ENCODE data around the gene ETS1. TPM values are rescaled to one million over a fixed set of nuclear protein-coding genes. Genes with fewer than 3 reads are reported as not detected.
A peak's percentile ranks its signal among the peaks of the same experiment; 100 is the strongest.

Gene ETS1
- polyA plus RNA-seq, 2 of the 4 experiments (the other 2 are of a cell fraction), result 14.5 to 18.8 TPM

- ATAC-seq, result peak; percentile 91 to 95
These were observed 43.2 kb upstream of the ETS1 start for GRCh38 chr11:128630367-128631230.

GRCh38 chr11:128629516-128630106 lies 42.3 kb upstream of the ETS1 start:
- TF ChIP-seq RCOR1 (IDR thresholded peaks at IDR 0.05; ENCODE audit: low read depth, low read length) (no peak), FOXS1 (CRISPR knock-in tag; IDR thresholded peaks at IDR 0.05) (no peak), RNF2 (IDR thresholded peaks at IDR 0.05; ENCODE audit: borderline replicate concordance, low read depth) (no peak), HEYL (CRISPR knock-in tag; IDR thresholded peaks at IDR 0.05) (no peak), HOXA7 (CRISPR knock-in tag; IDR thresholded peaks at IDR 0.05) (no peak), BHLHE40 (IDR thresholded peaks at IDR 0.05; ENCODE audit: low read depth, low read length) (no peak), MAZ (IDR thresholded peaks at IDR 0.05; ENCODE audit: borderline replicate concordance, low read depth, low read length) (no peak), HOXB5 (CRISPR knock-in tag; IDR thresholded peaks at IDR 0.05) (no peak), ZC3H11A (IDR thresholded peaks at IDR 0.05) (no peak), PBX3 (IDR thresholded peaks at IDR 0.05) (no peak), REST (IDR thresholded peaks at IDR 0.05) (no peak), ZSCAN20 (CRISPR knock-in tag; IDR thresholded peaks at IDR 0.05) (no peak), HES2 (IDR thresholded peaks at IDR 0.05) (no peak), GATA3 (IDR thresholded peaks at IDR 0.05; ENCODE audit: borderline replicate concordance) (no peak), POLR2A (IDR thresholded peaks at IDR 0.05; ENCODE audit: low read length) (no peak), CBX8 (IDR thresholded peaks at IDR 0.05) (no peak), CHD2 (IDR thresholded peaks at IDR 0.05; ENCODE audit: low read length, partially characterized antibody) (no peak), FOSB (CRISPR knock-in tag; IDR thresholded peaks at IDR 0.05) (no peak)
- no peak for DNase-seq (ENCODE audit: low read depth in 1 of 2, low spot score in 1 of 2)
- 63% methylated on average over 5 of the region's 6 CpGs for WGBS (ENCODE audit: missing lambda C conversion rate)
- ChIA-PET CTCF (interaction anchor here (0.6 to 7.8 kb wide), 27 partner anchors 9 to 471 kb away, joined by 3 to 156 read pairs (median 4); no protein-coding TSS in a partner anchor), POLR2A (interaction anchor here (0.6 kb wide), 1 partner anchor 459 kb away, joined by 6 read pairs; no protein-coding TSS in a partner anchor)
- Histone ChIP-seq H3K27ac (peak overlapping the region; percentile 43 to 56; a peak in 4 of 6 replicates), H3K4me3 (no peak overlapping the region), H3K9me3 (no peaks in the 10 kb centered on the region), H3K4me1 (peaks cover 11% of the 10 kb centered on the region; the same call in 2 of the 3 replicates), H3K4me2 (no peak overlapping the region)
- FAIRE-seq, result no peak
- ATAC-seq, result no peak

More at GRCh38 chr11:128630367-128631230, 43.2 kb upstream of the ETS1 start:
- 28% methylated on average over 12 of the region's 12 CpGs for WGBS (ENCODE audit: missing lambda C conversion rate)
- ChIA-PET CTCF (interaction anchor here (0.6 to 7.8 kb wide), 45 partner anchors 10 to 614 kb away, joined by 3 to 156 read pairs (median 4); no protein-coding TSS in a partner anchor), POLR2A (no interaction called here)
- Histone ChIP-seq H3K4me1 (peaks cover 11% of the 10 kb centered on the region; the same call in 2 of the 3 replicates), H3K9me3 (no peaks in the 10 kb centered on the region), H3K4me2 (peak overlapping the region; percentile 31; the same call in 2 of the 3 replicates), H3K27ac (peak overlapping the region; percentile 43 to 61; a peak in 2 of 6 replicates), H3K4me3 (no peak overlapping the region)
- TF ChIP-seq PHF8 (IDR thresholded peaks at IDR 0.05; ENCODE audit: borderline replicate concordance, low read depth), result no peak
- TF ChIP-seq RAD21 (conservative IDR thresholded peaks at IDR 0.05 in 1 of 2, IDR thresholded peaks at IDR 0.05 in 1 of 2), result peak; percentile 92 to 94
- peak; percentile 74 for TF ChIP-seq CTCF (IDR thresholded peaks at IDR 0.05)
- no peak for TF ChIP-seq USF2 (IDR thresholded peaks at IDR 0.05)
- peak; percentile 89 for TF ChIP-seq SMC3 (IDR thresholded peaks at IDR 0.05)
- DNase-seq (ENCODE audit: low read depth in 1 of 2, low spot score in 1 of 2), result peak; percentile 53 to 70
- FAIRE-seq, result no peak

Measured in A549 (cell line).